NCI-H1092 treated with DMSO at 0.1 percent for 48 hours (cell line): ENCODE measurements around the gene NRG2.
A peak's percentile ranks its signal among the peaks of the same experiment; 100 is the strongest.

ENCODE experiments used
- DNase-seq: peaks from one replicate; lab custom pipeline; 2025; lab: John Stamatoyannopoulos, UW

Gene NRG2

DNA sequence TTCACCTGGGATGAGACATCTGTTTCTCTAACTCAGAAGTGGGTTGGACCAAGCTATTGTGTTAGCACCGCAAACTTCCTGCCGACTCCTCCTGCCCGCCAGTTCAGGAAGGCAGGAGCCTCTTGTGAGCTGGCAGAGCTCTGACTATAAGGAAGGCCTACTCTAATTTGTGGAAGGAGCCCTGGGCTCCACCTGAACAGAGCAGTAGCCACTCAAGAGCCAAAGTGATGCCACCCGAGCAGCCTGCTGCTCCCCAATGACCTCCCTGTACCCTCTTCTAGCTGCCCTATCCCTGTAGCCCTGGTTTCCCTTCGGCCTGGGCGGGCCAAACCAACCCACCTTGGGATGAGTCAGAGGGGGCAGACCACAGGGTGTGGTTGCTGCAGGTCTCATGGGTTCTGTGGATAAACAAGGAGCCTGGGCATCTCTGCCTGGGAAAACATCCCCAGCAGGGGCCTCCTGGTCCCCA, 165.9 kb downstream of the NRG2 start:
- DNase-seq, result no peak

DNA sequence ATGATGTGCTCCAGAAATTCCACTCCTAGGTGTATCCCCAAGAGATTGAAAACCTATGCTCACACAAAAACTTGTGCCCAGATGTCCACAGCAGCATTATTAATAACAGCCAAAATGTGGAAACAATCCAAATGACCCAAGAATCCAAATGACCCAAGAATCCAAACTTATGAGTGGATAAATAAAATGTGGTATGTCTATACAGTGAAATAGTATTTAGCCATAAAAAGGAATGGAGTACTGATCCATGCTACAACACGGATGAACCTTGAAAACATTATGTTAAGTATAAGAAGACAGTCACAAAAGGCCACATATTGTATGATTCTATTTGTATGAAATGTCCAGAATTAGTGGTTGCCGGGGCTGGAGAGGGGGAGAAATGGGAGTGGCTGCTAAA, 167.1 kb downstream of the NRG2 start:
- DNase-seq, result no peak

DNA sequence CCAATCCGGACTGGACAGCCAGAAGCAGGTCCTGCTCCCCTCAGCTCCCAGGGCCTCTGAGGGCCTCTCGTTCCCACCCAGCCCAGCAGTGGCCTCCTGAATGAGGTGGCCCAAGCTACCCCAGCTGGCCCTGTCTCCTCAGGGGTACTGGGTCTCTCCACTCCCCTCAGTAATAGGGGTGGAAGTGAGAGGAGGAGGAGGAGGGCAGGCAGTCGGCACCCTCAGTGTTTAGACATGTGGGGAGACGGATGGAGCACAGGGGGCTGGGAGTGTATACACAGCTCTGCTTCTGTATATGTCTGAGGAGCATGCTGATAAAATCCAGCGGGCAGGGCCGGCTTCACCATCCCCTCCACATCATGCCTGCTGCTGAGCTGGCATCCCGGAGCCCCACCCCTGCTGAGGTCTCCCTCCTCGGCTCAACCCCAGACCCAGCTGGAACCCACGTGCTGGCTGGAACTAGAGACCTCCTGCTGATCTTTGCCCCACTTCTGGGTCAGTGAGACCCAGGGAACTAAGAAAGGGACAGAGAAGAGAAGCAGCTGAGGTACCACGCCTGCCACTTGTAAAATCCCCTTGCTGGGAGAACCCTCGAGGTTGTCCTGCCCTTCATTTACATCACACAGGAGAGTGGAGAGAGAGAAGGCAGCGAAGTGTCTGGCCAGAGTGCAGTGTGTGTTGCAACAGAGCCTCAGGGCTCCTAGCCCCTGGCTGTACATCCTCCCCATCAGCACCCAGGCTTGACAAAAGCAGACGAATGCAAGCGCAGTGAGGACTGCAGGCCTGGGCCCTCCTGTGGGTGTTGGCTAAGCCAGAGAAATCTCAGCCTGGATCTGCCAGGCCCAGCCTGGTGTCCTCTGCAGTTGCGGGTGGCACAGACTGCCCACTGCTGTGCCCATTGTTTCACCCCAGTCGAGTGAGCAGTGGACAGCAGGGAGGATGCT, 170.0 kb downstream of the NRG2 start:
- no peak for DNase-seq

DNA sequence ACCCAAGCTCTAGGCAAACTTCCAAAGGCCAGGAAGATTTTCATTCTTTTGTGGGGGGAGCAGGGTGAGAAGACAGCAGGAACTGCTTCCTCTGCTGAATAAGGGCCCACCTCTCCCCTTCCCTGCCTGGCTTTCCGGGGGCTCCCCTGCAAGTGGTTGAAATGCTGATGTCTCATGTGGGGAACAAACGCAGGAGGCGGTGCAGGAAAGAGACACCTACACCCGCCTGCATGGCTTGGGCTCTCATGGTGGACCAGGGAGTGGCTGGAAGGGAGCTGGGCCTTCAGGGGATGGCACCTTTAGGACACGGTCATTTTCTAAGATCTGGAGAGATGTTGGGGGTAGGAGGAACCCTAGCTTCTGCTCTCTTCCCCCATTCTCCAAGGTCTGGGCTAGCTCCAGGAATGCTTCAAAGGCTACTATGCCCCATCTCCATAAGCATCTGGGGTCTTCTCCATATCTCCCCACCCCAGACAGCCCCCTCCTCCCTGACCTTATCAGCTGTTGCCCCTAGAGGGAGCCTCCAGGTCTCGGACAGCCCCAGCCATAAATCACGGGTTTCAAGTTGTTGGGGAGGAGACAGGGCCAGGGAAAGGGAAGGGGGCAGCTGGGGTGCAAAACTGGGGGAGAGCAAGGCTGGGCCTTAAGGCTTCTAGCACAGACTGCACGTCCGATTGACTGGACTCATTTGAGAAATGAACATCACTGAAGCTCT, 170.9 kb downstream of the NRG2 start:
- no peak for DNase-seq

DNA sequence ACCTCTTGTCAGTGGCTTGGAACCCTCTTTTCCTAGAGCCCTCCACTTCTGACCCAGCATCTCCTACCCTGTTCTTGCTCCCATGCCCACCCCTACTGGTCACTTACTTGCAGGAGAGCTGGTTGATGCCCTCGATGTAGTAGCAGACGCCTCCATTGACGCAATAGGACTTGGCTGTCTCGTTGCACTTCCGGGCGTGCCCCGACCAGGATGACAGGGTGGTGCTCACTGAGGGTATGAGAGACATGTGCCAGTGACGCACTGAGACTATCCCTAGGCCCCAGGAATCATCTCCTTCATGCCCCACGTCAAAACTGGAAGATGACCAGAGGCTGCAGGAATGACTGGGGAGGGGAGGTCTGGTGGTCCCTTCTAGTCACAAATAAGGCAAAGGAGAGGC, 171.5 kb downstream of the NRG2 start:
- no peak for DNase-seq

DNA sequence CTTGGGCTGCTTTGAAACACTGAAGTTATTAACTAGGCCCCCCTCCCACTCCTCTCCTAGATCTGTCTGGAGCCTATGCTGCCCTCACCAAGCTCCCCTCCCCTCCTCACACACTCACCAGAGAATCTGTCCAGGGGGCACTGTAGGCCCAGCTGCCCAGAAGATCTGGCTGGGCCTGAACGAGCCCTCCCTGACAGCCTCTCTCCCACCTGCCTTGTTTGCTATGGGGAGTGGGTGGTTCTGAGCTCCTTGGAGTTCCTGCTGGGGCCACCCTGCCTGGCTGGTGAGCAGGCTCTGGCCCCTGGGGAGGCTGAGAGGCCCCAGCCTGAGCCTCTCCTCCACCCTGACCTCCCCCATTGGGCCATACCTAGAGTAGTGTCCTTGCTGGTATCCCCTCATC, 172.4 kb downstream of the NRG2 start:
- DNase-seq, result no peak

DNA sequence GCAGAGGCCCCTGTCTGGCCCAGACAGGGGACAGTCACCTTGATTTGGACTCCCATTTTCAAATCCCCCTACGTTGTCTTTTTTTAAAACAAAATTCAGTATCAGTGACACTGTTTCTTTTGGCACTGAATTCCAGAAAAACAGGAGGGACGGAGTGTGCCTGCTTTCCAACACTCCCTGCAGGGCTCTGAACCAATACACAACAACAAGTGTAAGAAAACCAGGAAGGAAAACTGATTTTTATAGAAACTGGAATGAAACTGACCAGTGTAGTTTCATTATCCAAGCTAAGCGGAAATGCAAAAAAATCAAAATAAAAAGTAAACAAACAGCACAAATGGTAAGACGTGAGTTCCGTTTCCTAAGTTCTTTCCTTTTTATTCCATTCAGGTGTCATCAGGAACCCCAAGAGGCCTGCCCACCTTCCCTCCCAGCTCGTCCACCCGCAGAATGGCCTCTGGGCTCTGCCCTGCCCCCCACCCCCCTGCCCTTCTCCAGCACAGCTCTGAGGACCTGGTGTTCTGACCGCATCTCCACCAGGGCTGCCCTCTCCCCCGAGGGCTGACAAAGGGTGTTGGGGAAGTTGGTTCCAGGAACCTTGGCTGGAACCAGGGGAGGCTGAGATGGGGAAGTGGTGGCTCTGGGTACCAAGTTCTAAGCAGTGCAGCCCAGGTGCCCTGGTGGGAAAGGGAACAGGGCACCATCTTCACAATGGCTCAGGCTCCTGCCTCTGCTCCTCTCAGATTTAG, 173.9 kb downstream of the NRG2 start:
- no peak for DNase-seq

DNA sequence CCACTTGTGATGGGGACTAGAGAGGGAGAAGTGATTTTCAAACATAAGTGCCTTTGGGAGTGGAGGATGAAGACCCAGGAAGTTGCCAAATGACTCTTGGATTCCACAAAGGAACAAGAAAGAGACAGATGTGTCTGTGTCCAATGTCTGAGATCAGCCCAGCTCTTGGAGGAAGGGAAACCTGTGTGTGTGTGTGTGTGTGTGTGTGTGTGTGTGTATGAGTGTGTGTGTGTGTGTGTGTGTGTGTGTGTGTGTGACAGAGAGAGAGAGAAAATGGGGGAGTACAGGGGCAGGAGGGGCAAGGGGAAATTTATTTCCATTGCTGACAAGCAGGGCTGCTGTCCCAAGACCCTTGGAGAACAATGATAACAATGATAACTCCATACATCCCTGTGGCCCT, 175.5 kb downstream of the NRG2 start:
- no peak for DNase-seq

DNA sequence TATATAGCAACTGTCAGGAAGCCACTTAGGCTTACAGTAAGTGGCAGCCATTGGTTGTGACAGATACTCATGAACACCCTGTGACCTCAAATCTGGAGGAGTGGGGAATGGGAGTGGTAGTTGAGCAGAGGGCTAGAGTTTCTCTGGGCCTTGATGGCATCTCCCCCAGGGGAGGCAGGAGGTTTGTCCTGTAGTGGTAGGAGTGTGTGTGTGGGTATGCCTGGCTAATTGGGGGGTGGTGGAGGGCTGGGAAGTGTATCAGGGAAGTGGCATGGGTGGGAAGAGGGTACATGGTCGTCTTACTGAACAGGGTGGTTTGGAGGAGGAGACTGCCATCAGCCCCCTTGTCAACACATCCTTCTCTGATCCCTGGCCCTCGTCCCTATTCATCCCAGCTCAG, 176.0 kb downstream of the NRG2 start:
- DNase-seq, result no peak

DNA sequence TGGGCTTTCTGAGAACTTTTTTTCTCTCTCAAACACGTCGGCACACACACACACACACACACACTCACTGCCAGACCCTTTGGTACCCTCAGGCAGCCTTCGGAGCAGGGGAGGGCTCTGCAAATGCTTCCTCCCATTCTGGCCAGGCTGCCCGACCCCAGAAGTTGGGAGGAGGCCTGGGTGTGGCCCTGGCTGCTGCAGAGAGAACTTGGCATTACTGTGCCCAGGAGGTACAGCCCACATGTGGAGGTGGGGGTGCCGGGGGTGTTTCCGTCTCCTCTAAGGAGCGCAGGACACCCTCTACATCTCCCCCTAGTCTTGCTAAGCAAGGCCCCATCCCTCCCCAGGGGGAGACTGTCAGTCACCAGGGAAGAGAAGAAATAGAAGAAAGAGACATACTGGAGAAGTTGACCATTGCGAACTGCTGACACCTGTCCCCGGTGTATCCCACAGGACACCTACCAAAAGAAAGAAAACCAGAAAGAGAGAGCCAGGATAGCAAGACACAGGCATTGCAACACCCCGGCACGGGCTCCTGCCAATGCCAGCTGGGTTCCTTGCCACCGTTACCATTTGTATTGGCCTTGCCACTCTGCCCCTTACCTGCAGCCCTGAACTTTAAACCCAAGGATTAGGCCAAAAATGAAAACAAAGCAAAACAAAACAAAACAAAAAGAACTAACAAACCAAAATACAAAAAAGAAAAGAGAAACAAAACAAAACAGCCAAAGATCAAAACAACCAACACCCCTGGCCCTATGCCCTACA, 178.2 kb downstream of the NRG2 start:
- no peak for DNase-seq

DNA sequence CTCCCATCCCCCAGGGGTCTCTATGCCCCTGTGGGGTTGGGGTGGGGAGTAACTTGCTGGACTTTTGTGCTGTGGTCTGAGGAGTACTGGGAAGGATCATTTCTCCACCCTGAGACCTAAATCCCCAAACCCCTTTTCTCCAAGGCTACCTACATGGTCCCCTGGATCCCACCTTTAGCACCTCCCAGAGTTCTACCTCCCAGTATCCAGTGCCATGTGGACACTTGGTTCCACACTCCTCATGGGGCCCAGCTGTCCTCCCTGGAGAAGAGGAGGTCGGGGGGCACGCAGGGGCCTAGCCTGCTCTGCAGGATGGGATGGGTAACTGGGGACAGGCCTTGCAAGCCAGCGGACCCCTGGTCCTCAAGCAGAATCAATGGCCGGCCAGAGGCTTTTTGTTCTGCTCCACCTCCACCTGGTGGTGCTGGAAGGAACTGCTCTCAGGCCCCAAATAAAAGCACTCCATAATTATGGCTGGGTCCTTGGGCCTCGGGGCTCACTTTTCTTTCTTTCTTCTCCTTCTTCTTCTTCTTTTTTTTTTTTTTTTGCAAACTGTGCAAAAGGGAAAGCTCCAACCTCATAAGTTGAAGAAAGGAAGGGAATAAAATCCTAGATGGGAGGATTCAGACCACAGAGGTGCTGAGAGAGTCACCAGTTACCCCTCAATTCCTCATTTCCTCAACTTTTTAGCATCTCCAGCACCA, 179.1 kb downstream of the NRG2 start:
- peak; percentile 8 for DNase-seq

DNA sequence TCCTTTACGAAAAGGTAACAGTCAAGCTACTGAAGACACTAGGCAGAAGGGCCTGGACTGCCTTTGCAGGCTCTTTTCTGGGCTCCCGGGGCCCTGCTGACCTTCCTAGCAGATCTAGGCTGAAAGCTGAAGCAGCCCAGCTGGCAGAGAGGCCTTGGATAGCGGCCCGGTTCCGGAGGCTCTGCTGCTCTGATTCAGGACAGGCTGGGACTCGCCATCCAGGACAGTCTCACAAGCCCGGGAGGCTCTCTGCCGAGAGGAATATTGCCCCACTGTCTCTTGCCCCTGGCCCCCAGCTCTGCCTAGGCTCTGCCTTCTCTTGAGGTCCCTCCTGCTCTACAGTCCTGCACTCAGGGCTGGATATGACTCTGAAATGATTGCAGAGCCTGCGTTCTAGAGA, 179.7 kb downstream of the NRG2 start:
- no peak for DNase-seq

DNA sequence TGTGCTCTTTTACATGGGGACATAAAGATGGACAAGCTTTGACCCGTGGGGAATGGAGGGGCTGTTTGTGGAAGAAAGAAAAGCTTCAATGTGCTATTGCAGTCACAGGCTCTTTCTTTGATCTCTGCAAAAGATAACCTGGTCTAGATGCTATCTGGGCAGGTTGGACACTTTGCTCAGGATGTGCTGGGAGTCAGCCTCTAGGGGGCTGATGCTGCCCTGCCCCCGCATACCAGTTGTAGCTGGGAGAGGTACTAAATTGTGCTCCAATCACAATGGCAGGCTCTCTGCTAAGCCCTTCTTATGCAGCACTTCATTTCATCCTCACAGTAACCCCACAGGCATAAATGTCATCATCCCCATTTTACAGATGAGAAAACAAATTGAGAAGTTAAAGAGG, 180.3 kb downstream of the NRG2 start:
- DNase-seq, result no peak

DNA sequence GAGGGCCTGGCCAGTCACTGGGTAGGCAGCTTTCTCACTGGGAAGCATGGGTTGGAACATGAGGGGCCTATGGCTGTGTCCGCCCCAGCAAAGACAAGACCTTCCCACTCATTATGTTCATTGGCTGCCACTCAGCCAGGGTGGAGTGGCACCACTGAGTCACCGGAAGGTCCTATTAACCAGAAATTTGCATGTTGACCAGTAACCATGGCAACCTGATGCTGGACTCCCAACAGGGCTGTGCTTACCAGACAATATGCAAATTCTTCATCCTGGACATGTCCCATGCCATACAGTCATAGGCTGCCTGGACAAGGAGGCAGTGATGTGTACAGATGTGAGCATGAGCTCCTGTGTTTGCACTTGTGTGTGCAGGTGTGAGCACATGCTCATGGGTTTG, 180.8 kb downstream of the NRG2 start:
- no peak for DNase-seq

DNA sequence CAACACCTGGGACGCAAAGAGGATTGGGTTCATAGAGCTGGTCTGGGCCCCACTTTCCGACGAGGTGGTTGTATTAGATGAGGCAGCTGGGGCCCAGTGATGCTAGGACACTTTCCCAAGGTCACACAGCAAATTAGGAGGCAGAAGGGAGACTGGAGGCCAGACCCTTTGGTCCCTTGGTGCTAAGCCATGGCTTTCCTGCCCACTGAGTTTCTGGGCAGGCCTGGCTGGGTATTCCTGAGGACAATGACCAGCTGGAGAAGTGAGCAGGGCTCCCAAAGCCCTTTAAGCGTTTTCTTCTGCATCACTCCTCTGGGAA, 181.3 kb downstream of the NRG2 start:
- DNase-seq, result no peak

DNA sequence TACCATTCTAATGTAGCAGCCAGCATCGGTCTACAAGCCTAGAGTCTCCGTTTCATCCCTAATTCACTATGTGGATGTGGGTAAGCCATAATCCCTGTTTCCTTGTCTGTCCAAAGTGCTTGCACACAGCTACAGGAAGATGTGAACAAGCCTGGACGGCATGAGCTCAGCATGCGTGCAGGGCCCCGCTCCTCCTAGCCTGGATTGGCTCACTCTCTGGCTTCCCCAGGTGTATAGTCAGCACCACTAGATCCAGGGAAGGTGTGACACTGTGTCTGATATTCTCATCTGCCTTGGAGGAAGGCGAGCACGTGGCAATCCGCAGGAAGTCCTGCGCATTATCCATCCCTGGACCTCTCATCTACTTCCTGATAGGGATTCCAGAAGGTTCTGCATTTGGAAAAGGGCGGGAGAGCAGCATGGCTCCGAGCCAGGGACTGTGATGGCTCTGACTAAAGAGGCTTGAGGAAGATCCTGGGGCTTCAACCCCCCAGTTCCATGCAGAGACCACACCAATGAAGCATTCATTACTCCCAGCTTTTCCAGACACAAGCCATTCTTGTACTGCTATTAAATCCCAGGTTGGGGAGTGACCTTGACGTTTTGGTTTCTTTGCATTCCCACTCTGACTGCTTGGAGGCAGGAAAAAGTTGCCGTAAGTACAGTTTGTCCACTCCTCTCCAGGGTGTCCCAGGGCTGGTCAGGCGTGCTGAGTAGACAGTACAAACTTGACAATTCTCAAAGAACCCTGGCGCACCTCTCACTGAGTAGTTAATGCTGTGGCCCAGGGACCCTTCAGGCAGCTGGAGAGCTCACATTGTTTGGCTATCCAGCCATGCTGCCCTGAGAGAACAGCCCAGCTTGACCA, 181.8 kb downstream of the NRG2 start:
- no peak for DNase-seq

DNA sequence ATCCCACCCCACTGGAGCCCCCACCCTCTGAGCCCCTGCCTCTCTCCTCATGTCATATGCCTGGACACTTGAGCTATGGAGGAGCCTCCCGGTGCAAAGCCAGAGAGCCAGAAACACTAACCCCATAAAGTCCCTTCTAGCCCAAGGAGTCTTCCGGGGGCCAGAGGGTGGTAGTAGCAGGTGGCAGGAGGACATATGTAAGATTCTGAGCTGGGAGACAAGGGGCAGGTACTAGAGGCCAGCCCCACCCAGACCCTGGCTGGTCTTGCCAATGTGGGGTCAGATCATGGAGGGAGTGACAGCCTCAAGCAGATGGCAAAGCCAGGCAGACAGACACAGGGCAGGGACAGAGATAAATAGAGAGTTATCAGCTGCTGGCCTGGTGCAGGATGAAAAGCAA, 184.1 kb downstream of the NRG2 start:
- DNase-seq, result no peak

DNA sequence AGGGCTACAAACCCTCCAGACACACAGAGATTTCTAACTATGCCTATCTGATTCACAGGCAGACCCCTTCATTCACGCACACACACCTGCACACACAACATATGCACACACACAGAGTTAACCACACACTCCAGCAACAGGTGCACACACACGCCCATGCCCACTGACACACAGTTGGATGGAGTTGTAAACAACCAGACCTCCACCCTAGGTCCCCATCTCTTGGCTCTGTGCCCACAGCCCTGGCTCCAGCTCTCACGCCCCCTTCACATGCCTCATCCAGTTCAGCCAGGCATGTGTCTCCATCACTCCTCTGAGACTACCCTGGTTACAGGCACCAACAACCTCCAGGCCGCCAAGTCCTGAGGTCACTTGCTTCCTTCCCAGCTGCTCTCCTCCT, 186.4 kb downstream of the NRG2 start:
- DNase-seq, result peak; percentile 2

DNA sequence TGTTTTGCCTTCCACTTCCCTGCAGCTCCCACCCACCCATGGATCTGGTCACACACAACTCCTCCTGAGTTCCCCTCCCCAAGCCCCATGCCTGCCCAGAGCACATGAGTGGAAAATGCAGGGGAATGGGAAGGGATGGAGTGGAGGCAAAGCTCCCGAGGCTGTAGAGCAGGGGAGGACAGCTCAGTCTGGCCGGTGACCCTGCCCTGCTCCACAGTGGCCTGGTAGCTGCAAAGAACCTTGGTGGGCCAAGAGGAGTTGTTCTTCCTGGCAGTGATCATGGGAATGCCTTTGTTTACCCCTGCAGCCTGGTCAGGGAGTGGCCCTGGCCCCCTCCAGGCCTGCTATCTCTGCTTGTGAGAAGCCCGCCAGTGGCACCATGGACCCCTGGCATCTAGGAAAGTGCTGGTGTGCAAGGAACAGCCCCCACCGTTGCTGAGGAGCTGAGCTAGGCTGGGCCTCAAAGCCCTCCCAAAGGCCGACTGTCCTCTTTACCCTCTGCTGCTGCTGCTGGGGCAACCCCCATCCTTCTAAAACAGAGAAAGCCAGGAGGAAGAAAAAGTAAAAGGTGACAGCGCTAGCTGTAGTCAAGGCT, 187.1 kb downstream of the NRG2 start:
- DNase-seq, result no peak

DNA sequence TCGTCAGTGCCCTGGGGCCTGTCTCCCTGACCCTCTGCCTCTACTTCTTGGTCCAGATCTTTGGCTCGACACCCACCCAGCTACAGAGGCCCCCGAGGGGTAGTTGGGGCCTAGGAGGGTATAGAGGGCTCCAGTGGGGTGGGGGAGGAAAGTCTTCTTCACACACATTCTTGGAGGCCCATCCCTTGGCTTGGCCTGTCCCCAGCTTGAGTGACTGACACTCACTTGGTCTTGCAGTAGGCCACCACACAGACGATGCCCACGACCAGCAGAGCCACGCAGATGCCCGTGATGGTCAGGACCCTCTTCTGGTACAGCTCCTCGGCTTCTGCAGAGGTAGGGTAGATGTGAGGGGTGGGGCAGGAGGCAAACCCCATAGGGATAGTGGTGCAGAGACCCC, 187.6 kb downstream of the NRG2 start:
- no peak for DNase-seq
